ENCODE measurements around the gene CDH5. TPM values are rescaled to one million over a fixed set of nuclear protein-coding genes. Genes with fewer than 3 reads are reported as not detected.

Gene CDH5, protein sequence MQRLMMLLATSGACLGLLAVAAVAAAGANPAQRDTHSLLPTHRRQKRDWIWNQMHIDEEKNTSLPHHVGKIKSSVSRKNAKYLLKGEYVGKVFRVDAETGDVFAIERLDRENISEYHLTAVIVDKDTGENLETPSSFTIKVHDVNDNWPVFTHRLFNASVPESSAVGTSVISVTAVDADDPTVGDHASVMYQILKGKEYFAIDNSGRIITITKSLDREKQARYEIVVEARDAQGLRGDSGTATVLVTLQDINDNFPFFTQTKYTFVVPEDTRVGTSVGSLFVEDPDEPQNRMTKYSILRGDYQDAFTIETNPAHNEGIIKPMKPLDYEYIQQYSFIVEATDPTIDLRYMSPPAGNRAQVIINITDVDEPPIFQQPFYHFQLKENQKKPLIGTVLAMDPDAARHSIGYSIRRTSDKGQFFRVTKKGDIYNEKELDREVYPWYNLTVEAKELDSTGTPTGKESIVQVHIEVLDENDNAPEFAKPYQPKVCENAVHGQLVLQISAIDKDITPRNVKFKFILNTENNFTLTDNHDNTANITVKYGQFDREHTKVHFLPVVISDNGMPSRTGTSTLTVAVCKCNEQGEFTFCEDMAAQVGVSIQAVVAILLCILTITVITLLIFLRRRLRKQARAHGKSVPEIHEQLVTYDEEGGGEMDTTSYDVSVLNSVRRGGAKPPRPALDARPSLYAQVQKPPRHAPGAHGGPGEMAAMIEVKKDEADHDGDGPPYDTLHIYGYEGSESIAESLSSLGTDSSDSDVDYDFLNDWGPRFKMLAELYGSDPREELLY
- 1,308 TPM for total RNA-seq (ENCODE audit: unreplicated experiment)
- long read RNA-seq, full-length matches to known transcripts = 305 of 407 reads
- long read RNA-seq, partial matches to known transcripts = 88 of 407 reads
- long read RNA-seq, other reads (novel, unspliced or antisense) = 14 of 407 reads

DNA sequence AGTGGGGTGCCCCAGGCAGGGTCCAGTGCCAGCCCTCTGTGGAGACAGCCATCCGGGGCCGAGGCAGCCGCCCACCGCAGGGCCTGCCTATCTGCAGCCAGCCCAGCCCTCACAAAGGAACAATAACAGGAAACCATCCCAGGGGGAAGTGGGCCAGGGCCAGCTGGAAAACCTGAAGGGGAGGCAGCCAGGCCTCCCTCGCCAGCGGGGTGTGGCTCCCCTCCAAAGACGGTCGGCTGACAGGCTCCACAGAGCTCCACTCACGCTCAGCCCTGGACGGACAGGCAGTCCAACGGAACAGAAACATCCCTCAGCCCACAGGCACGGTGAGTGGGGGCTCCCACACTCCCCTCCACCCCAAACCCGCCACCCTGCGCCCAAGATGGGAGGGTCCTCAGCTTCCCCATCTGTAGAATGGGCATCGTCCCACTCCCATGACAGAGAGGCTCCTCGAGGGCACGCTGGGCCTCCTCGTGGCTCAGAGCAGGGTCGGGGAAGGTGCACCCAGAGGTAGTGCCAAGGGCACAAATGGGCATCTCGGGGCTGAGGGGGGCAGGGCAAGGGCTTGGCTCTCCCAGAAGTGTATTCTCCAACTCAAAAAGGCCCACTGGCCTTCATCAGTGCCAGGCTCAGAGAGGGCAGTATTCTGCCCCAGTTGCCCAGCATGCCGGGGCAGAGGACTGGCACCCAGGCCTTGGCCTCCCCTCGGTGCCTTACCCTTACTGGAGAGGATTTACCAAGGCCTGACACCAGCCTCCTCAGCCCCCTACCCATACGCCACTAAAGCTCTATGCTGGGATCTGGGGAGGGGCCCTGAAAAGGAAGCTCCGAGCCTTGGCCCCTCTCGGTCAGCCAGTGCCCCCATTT, at the start of gene CDH5:
TSS of gene CDH5 (plus strand) at position 259 of the 867 bp plus-strand sequence. CDS start 12,647 bp downstream, outside the sequence.
- Mint-ChIP-seq H3K9me3 (ENCODE audit: unreplicated experiment) (no peaks in the 10 kb centered on the region), H3K4me3 (ENCODE audit: unreplicated experiment) (peak within 1 kb of the TSS; percentile 96), H3K27ac (ENCODE audit: unreplicated experiment) (peak within 1 kb of the TSS; percentile 99), H3K36me3 (ENCODE audit: low read depth, unreplicated experiment) (peaks cover 47% of the 10 kb centered on the region), H3K27me3 (ENCODE audit: unreplicated experiment) (peaks cover 40% of the 10 kb centered on the region), H3K4me1 (ENCODE audit: unreplicated experiment) (peaks cover 74% of the 10 kb centered on the region)
- DNase-seq (ENCODE audit: low spot score) = peak; percentile 82
- TF ChIP-seq, protein P1, sequence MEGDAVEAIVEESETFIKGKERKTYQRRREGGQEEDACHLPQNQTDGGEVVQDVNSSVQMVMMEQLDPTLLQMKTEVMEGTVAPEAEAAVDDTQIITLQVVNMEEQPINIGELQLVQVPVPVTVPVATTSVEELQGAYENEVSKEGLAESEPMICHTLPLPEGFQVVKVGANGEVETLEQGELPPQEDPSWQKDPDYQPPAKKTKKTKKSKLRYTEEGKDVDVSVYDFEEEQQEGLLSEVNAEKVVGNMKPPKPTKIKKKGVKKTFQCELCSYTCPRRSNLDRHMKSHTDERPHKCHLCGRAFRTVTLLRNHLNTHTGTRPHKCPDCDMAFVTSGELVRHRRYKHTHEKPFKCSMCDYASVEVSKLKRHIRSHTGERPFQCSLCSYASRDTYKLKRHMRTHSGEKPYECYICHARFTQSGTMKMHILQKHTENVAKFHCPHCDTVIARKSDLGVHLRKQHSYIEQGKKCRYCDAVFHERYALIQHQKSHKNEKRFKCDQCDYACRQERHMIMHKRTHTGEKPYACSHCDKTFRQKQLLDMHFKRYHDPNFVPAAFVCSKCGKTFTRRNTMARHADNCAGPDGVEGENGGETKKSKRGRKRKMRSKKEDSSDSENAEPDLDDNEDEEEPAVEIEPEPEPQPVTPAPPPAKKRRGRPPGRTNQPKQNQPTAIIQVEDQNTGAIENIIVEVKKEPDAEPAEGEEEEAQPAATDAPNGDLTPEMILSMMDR (IDR thresholded peaks at IDR 0.05; ENCODE audit: unreplicated experiment) = no peak

DNA sequence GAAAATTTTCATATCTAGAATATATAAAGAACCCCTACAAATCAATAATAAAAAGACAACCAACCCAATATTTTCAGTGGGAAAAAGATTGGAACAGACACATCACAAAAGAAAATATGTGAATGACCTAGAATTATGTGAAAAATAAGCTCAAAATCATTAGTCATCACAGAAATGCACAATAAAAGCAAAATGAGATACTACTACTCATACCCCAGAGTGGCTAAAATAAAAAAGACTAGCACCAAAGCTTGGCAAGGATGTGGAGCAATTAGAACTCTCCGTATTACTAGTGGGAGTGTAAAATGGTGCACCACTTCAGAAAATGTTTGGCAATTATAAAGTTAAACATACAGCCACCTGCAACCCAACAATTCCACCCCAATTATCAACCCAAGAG, 48.0 kb upstream of the CDH5 start:
- peaks cover 4% of the 10 kb centered on the region for H3K4me1 Mint-ChIP-seq (ENCODE audit: unreplicated experiment)
- H3K9me3 Mint-ChIP-seq (ENCODE audit: unreplicated experiment) = no peaks in the 10 kb centered on the region
- TF ChIP-seq, protein P1 (IDR thresholded peaks at IDR 0.05; ENCODE audit: unreplicated experiment) = no peak
- peaks cover under 1% of the 10 kb centered on the region for H3K27me3 Mint-ChIP-seq (ENCODE audit: unreplicated experiment)
- H3K4me3 Mint-ChIP-seq (ENCODE audit: unreplicated experiment) = no peak overlapping the region
- DNase-seq (ENCODE audit: low spot score) = no peak
- no peak overlapping the region for H3K27ac Mint-ChIP-seq (ENCODE audit: unreplicated experiment)
- H3K36me3 Mint-ChIP-seq (ENCODE audit: low read depth, unreplicated experiment) = no peaks in the 10 kb centered on the region

DNA sequence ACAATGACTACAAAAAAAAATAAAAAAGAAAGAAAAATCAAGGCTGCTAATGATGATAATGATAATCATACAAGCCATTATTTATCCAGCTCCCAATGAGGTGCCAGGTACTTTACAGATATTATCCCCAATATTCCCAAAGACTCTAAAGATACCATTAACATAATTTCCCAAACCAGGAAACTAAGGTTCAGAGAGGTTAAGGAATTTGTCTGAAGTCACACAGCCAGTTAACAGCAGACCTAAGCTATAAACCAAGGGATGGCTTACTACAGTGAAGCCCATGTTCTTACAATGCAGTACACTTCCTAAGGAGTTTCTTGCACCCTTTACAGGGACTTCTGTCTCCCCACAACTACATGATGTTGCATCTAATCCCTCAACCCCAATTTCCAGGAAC, 45.7 kb upstream of the CDH5 start:
- H3K36me3 Mint-ChIP-seq (ENCODE audit: low read depth, unreplicated experiment) = no peaks in the 10 kb centered on the region
- no peaks in the 10 kb centered on the region for H3K27me3 Mint-ChIP-seq (ENCODE audit: unreplicated experiment)
- no peaks in the 10 kb centered on the region for H3K9me3 Mint-ChIP-seq (ENCODE audit: unreplicated experiment)
- no peak for DNase-seq (ENCODE audit: low spot score)
- TF ChIP-seq, protein P1 (IDR thresholded peaks at IDR 0.05; ENCODE audit: unreplicated experiment) = no peak
- H3K4me1 Mint-ChIP-seq (ENCODE audit: unreplicated experiment) = peaks cover 3% of the 10 kb centered on the region
- no peak overlapping the region for H3K27ac Mint-ChIP-seq (ENCODE audit: unreplicated experiment)
- no peak overlapping the region for H3K4me3 Mint-ChIP-seq (ENCODE audit: unreplicated experiment)

DNA sequence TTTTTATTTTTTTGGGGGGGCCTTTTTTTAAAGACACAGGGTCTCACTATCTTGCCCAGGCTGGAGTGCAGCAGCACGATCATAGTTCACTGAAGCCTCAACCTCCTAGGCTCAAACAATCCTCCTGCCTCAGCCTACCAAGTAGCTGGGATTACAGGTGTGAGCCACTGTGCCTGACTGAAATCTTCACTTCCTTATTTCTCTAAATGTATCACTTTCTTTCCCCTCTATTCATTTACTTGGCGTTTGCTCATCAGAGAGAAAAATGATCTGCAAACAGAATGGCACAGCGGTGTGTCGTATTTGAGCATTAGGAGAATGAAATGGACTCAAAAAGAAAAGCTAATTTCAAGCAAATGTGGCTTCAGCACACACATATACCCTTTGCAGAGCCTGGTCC, 44.3 kb upstream of the CDH5 start:
- Mint-ChIP-seq H3K27ac (ENCODE audit: unreplicated experiment) (no peak overlapping the region), H3K4me1 (ENCODE audit: unreplicated experiment) (peaks cover 3% of the 10 kb centered on the region), H3K9me3 (ENCODE audit: unreplicated experiment) (no peaks in the 10 kb centered on the region), H3K27me3 (ENCODE audit: unreplicated experiment) (no peaks in the 10 kb centered on the region), H3K4me3 (ENCODE audit: unreplicated experiment) (no peak overlapping the region), H3K36me3 (ENCODE audit: low read depth, unreplicated experiment) (no peaks in the 10 kb centered on the region)
- no peak for DNase-seq (ENCODE audit: low spot score)
- TF ChIP-seq, protein P1 (IDR thresholded peaks at IDR 0.05; ENCODE audit: unreplicated experiment) = no peak
